Measurements from ENCODE around the gene SULT6B1. TPM values are rescaled to one million over a fixed set of nuclear protein-coding genes. Genes with fewer than 3 reads are reported as not detected.

The SULT6B1 gene, protein sequence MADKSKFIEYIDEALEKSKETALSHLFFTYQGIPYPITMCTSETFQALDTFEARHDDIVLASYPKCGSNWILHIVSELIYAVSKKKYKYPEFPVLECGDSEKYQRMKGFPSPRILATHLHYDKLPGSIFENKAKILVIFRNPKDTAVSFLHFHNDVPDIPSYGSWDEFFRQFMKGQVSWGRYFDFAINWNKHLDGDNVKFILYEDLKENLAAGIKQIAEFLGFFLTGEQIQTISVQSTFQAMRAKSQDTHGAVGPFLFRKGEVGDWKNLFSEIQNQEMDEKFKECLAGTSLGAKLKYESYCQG
- total RNA-seq (not detected), polyA plus RNA-seq (not detected)
- long read RNA-seq, donor 1, result 0 reads
- long read RNA-seq, donor 2, result 0 reads
- long read RNA-seq, donor 3, result 0 reads

- no peak for DNase-seq
- no peak for TF ChIP-seq CTCF (IDR thresholded peaks at IDR 0.05)
- intact Hi-C loops (cut with DNase I), result loop anchor here in 1 of 10 donors (10.0 kb wide), 1 partner anchor 696 kb away; no protein-coding TSS in a partner anchor
- H3K27ac ChIP-seq, result peak within 1 kb of the TSS in 1 of 10 donors; percentile 47
- no peak for ATAC-seq
- no peaks in the 10 kb centered on the region for H3K9me3 ChIP-seq
- no peaks in the 10 kb centered on the region for H3K36me3 ChIP-seq
- H3K4me1 ChIP-seq, result peaks cover 0 to 13% (median 0%) of the 10 kb centered on the region in 9 donors
- peaks cover 0 to 3% (median 0%) of the 10 kb centered on the region in 7 donors for H3K27me3 ChIP-seq
- H3K4me3 ChIP-seq, result no peak within 1 kb of the TSS
- WGBS, 2 donors, result 89 to 95% methylated on average over 2 of the region's 2 CpGs
Measured at GRCh38 chr2:37188570-37188969, at the start of gene SULT6B1. TSS of gene SULT6B1 (minus strand) at chr2:37188670. CDS start at chr2:37188640, 30 bp downstream.

GRCh38 chr2:37232131-37232933 lies 43.9 kb upstream of the SULT6B1 start:
- H3K4me3 ChIP-seq, result peak overlapping the region; percentile 63 to 96 (median 75)
- H3K27me3 ChIP-seq, result no peaks in the 10 kb centered on the region
- peak; percentile 3 to 54 (median 31) for ATAC-seq
- intact Hi-C loops (cut with DNase I), result no loop called here
- peak overlapping the region in 9 of 10 donors; percentile 80 to 96 (median 92) for H3K27ac ChIP-seq
- H3K36me3 ChIP-seq, result peaks cover 0 to 42% (median 14%) of the 10 kb centered on the region in 9 donors
- H3K4me1 ChIP-seq, result peaks cover 7 to 43% (median 34%) of the 10 kb centered on the region in 9 donors
- 11 to 14% methylated on average over 18 of the region's 18 CpGs for WGBS, 2 donors
- TF ChIP-seq CTCF (IDR thresholded peaks at IDR 0.05), result no peak
- H3K9me3 ChIP-seq, result no peaks in the 10 kb centered on the region
- peak in 1 of 2 donors; percentile 10 for DNase-seq

DNA sequence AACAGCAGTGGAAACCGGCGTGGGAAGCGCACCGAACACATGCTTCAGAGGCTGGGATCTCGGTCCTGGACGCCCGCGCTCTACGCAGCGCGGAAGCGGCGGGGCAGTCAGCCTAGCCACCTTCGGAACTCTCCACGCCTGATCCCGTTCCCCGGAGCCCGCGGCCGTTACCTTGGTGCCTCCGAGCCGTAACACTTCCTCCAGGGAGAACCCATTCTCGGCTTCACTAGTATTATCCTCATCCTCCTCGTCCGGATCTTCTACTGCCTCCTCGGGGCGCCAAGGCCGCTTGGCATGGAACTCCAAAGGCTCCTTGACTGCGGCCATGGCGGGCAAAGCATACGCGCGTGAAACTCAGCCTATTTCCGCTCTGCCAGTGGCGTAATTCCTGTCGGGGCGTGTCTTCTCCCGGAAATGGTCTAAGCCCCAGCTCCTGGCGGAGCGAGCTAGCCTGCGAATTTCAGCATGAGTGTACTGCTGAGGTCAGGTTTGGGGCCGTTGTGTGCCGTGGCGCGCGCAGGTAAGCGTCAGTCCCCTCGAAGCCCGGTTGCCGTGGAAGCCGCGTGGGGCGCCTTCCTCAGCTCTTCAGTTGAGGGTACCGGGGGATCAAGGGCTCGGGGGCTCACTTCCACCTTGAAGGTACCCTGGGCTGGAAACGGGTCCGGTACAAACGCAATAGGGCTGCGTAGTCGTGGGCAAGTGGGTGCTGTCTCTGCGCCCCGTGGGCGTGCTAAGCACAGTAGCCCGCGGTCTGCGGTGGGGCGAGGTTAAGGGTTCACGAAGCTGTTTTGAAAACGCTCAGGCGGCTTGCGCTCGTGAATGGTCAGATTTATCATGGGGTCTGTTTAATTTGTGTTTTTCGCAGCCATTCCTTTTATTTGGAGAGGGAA lies 43.0 kb upstream of the SULT6B1 start, which contains the start of the genes CEBPZ and NDUFAF7:
CEBPZ (minus strand) TSS at position 356 of the 890 bp plus-strand sequence; CDS start at position 327, 29 bp downstream.
NDUFAF7 (plus strand) TSS at position 418 of the 890 bp plus-strand sequence; CDS start at position 466, 48 bp downstream.
- Histone ChIP-seq H3K4me3 (peak within 1 kb of the TSS; percentile 63 to 96 (median 75)), H3K9me3 (no peaks in the 10 kb centered on the region), H3K4me1 (peaks cover 7 to 51% (median 42%) of the 10 kb centered on the region in 9 donors), H3K27me3 (no peaks in the 10 kb centered on the region), H3K27ac (peak within 1 kb of the TSS; percentile 64 to 96 (median 92)), H3K36me3 (peaks cover 0 to 42% (median 21%) of the 10 kb centered on the region in 9 donors)
- DNase-seq (peak; percentile 86 to 93), ATAC-seq (peak; percentile 97 to 99 (median 98))
- intact Hi-C loops (cut with DNase I), result no loop called here
- no peak for TF ChIP-seq CTCF (IDR thresholded peaks at IDR 0.05)
- WGBS, 2 donors, result 0% methylated on average over 73 of the region's 73 CpGs
